HL-60 (cell line): ENCODE data around the gene SP140.

Experiments
- DNase-seq, 2 experiments: peaks; one replicate each; pipeline ENCODE4 v3.0.0-alpha.2; 2010 to 2020; ENCODE audit warnings: low read depth in 1 of 2, low spot score in 1 of 2
- H3K27ac ChIP-seq: fragments of 250-450 bp; sonication (Bioruptor Pico); replicated peaks from 2 replicates; pipeline ENCODE4 v1.5.1; 2020; ENCODE audit warnings: mild to moderate bottlenecking, moderate library complexity
- H3K27me3 ChIP-seq: fragments of 250-450 bp; sonication (Bioruptor Pico); 2 replicates; pipeline ENCODE4 v1.5.1; 2021; ENCODE audit warnings: mild to moderate bottlenecking, moderate library complexity; ENCODE audit not compliant: insufficient read depth, poor library complexity, severe bottlenecking
- H3K4me3 ChIP-seq: replicated peaks from 2 replicates; pipeline ENCODE4 v1.5.1; 2011; ENCODE audit warnings: mild to moderate bottlenecking, control low read depth, low read length; ENCODE audit not compliant: insufficient read depth
- GABPA ChIP-seq: IDR thresholded peaks from 2 replicates; pipeline ENCODE4 v1.6.1; 2012; ENCODE audit warnings: low read depth
- POLR2AphosphoS5 ChIP-seq: IDR thresholded peaks from 2 replicates; pipeline ENCODE4 v1.6.1; 2012; ENCODE audit warnings: low read depth
- REST ChIP-seq: IDR thresholded peaks from 2 replicates; pipeline ENCODE4 v1.6.1; 2012; ENCODE audit warnings: low read depth; ENCODE audit not compliant: insufficient replicate concordance
- SPI1 ChIP-seq: IDR thresholded peaks from 2 replicates; pipeline ENCODE4 v1.6.1; 2012; ENCODE audit warnings: low read depth, mild to moderate bottlenecking, borderline replicate concordance
- TF ChIP-seq, protein P1 (sequence below): IDR thresholded peaks from one replicate; pipeline ENCODE4 v1.5.1; 2011; ENCODE audit warnings: low read length, control low read depth, inconsistent platforms; ENCODE audit not compliant: insufficient read depth

The SP140 gene

DNA sequence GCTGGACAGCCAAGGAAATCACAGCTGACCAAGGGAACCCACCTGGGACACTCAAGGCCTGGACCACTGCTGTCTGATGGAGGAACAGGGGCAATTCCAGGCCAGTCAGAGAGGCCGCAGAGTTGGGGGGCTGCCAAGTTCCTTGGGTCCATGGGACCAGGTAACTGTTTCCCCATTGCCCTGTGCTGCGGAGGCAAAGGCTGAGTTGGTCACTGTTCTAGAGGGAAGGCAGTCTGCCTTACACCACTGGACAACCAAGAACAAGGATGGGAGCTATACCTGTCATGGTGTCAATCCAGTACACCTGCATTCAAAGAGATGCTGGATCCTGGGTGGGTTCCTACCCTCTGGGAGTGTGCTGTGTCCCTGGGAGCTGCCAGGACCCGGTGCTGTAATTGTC lies 91.8 kb downstream of the SP140 start:
- Histone ChIP-seq H3K4me3 (no peak overlapping the region), H3K27me3 (no peaks in the 10 kb centered on the region), H3K27ac (no peak overlapping the region)
- no peak for DNase-seq
- TF ChIP-seq SPI1, result no peak
- TF ChIP-seq, protein P1, sequence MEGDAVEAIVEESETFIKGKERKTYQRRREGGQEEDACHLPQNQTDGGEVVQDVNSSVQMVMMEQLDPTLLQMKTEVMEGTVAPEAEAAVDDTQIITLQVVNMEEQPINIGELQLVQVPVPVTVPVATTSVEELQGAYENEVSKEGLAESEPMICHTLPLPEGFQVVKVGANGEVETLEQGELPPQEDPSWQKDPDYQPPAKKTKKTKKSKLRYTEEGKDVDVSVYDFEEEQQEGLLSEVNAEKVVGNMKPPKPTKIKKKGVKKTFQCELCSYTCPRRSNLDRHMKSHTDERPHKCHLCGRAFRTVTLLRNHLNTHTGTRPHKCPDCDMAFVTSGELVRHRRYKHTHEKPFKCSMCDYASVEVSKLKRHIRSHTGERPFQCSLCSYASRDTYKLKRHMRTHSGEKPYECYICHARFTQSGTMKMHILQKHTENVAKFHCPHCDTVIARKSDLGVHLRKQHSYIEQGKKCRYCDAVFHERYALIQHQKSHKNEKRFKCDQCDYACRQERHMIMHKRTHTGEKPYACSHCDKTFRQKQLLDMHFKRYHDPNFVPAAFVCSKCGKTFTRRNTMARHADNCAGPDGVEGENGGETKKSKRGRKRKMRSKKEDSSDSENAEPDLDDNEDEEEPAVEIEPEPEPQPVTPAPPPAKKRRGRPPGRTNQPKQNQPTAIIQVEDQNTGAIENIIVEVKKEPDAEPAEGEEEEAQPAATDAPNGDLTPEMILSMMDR, result no peak
- TF ChIP-seq REST, result no peak
- no peak for TF ChIP-seq GABPA
- no peak for TF ChIP-seq POLR2AphosphoS5

- peak overlapping the region; percentile 57 for H3K27ac ChIP-seq
- no peak overlapping the region for H3K4me3 ChIP-seq
Observed at GRCh38 chr2:230318190-230319121, 92.9 kb downstream of the SP140 start.

More at GRCh38 chr2:230318190-230319121, 92.9 kb downstream of the SP140 start:
- TF ChIP-seq REST, result no peak
- no peak for TF ChIP-seq POLR2AphosphoS5
- TF ChIP-seq, protein P1, result no peak
- TF ChIP-seq GABPA, result no peak
- TF ChIP-seq SPI1, result peak; percentile 98
- no peaks in the 10 kb centered on the region for H3K27me3 ChIP-seq
- peak in 1 of 2 experiments; percentile 56 for DNase-seq
